HepG2 (cell line): ENCODE measurements around the gene ARL6IP4. TPM values are rescaled to one million over a fixed set of nuclear protein-coding genes. Genes with fewer than 3 reads are reported as not detected.

Experiments used
- AHR ChIP-seq: IDR thresholded peaks from 2 replicates; pipeline ENCODE4 v1.6.1; 2018; ENCODE audit warnings: missing genetic modification reagents, missing compliant biosample characterization
- AKAP8 ChIP-seq: sonication (generic); formaldehyde crosslinking; IDR thresholded peaks from 2 replicates; pipeline ENCODE4 v1.5.1; 2020; ENCODE audit warnings: mild to moderate bottlenecking, missing genetic modification reagents
- CENPT ChIP-seq: sonication (generic); formaldehyde crosslinking; IDR thresholded peaks from 2 replicates; pipeline ENCODE4 v1.8.0; 2022; ENCODE audit warnings: low read depth, mild to moderate bottlenecking, moderate library complexity, missing genetic modification reagents
- EED ChIP-seq: sonication (generic); formaldehyde crosslinking; IDR thresholded peaks from 2 replicates; pipeline ENCODE4 v1.5.0; 2020; ENCODE audit warnings: mild to moderate bottlenecking, missing genetic modification reagents
- GLI4 ChIP-seq: sonication (generic); formaldehyde crosslinking; IDR thresholded peaks from 2 replicates; pipeline ENCODE4 v1.5.1; 2020; ENCODE audit warnings: missing genetic modification reagents, mild to moderate bottlenecking, moderate library complexity, borderline replicate concordance
- HIVEP1 ChIP-seq: sonication (generic); formaldehyde crosslinking; IDR thresholded peaks from 2 replicates; pipeline ENCODE4 v1.4.0; 2020; ENCODE audit warnings: mild to moderate bottlenecking, missing genetic modification reagents
- HNF4A ChIP-seq: sonication (generic); formaldehyde crosslinking; IDR thresholded peaks from 2 replicates; pipeline ENCODE4 v1.4.0; 2020; ENCODE audit warnings: missing genetic modification reagents
- NFIB ChIP-seq: sonication (generic); formaldehyde crosslinking; IDR thresholded peaks from 2 replicates; pipeline ENCODE4 v1.9.0; 2021; ENCODE audit warnings: missing genetic modification reagents, mild to moderate bottlenecking, borderline replicate concordance
- NFKB2 ChIP-seq: sonication (generic); formaldehyde crosslinking; IDR thresholded peaks from 2 replicates; pipeline ENCODE4 v1.4.0; 2020; ENCODE audit warnings: missing genetic modification reagents, borderline replicate concordance
- NR2C2 ChIP-seq: sonication (generic); formaldehyde crosslinking; IDR thresholded peaks from 2 replicates; pipeline ENCODE4 v1.4.0; 2020; ENCODE audit warnings: missing genetic modification reagents, mild to moderate bottlenecking, moderate library complexity, borderline replicate concordance
- NRL ChIP-seq: sonication (generic); formaldehyde crosslinking; IDR thresholded peaks from 2 replicates; pipeline ENCODE4 v1.5.0; 2020; ENCODE audit warnings: missing genetic modification reagents, mild to moderate bottlenecking, moderate library complexity, borderline replicate concordance
- RARA ChIP-seq: IDR thresholded peaks from 2 replicates; pipeline ENCODE4 v1.6.1; 2016; ENCODE audit warnings: missing genetic modification reagents, missing compliant biosample characterization
- SMAD1 ChIP-seq: sonication (generic); formaldehyde crosslinking; IDR thresholded peaks from 2 replicates; pipeline ENCODE4 v1.4.0; 2020; ENCODE audit warnings: missing genetic modification reagents, low read depth, mild to moderate bottlenecking, borderline replicate concordance
- SOX13 ChIP-seq, 3 experiments: fragments of 450-650 bp in 1 of 3; sonication (generic) in 1 of 3; formaldehyde crosslinking in 1 of 3; IDR thresholded peaks in 2 of 3; conservative IDR thresholded peaks in 1 of 3; 2 replicates each; pipeline versions ENCODE4 v1.5.0 to v1.6.1; 2016 to 2020; ENCODE audit warnings: antibody characterized with exemption in 1 of 3, mild to moderate bottlenecking in 1 of 3, missing compliant biosample characterization in 1 of 3, missing genetic modification reagents in 1 of 3, moderate library complexity in 1 of 3
- TAF1 ChIP-seq: sonication (generic); formaldehyde crosslinking; IDR thresholded peaks from 2 replicates; pipeline ENCODE4 v1.4.0; 2020; ENCODE audit warnings: missing genetic modification reagents
- TCF7 ChIP-seq: sonication (generic); IDR thresholded peaks from 2 replicates; pipeline ENCODE4 v1.6.1; 2016; ENCODE audit warnings: antibody characterized with exemption, low read depth
- YEATS4 ChIP-seq: sonication (generic); formaldehyde crosslinking; IDR thresholded peaks from 2 replicates; pipeline ENCODE4 v1.4.0; 2020; ENCODE audit warnings: missing genetic modification reagents, borderline replicate concordance
- ZNF337 ChIP-seq: sonication (generic); formaldehyde crosslinking; IDR thresholded peaks from 2 replicates; pipeline ENCODE4 v1.5.1; 2020; ENCODE audit warnings: missing genetic modification reagents, low read depth, mild to moderate bottlenecking, borderline replicate concordance
- ZNF354B ChIP-seq: sonication (generic); formaldehyde crosslinking; IDR thresholded peaks from 2 replicates; pipeline ENCODE4 v1.8.0; 2022; ENCODE audit warnings: mild to moderate bottlenecking, missing genetic modification reagents
- ZNF564 ChIP-seq: sonication (generic); formaldehyde crosslinking; IDR thresholded peaks from 2 replicates; pipeline ENCODE4 v1.8.1; 2023; ENCODE audit warnings: mild to moderate bottlenecking, missing genetic modification reagents
- ZNF619 ChIP-seq: sonication (generic); formaldehyde crosslinking; IDR thresholded peaks from 2 replicates; pipeline ENCODE4 v1.4.0; 2020; ENCODE audit warnings: mild to moderate bottlenecking, missing genetic modification reagents
- ZNF652 ChIP-seq: IDR thresholded peaks from 2 replicates; pipeline ENCODE4 v1.6.1; 2016; ENCODE audit warnings: low read depth, borderline replicate concordance
- ZNF737 ChIP-seq: sonication (generic); formaldehyde crosslinking; IDR thresholded peaks from 2 replicates; pipeline ENCODE4 v1.5.0; 2020; ENCODE audit warnings: missing genetic modification reagents, mild to moderate bottlenecking, borderline replicate concordance
- ZNF839 ChIP-seq: sonication (generic); formaldehyde crosslinking; IDR thresholded peaks from 2 replicates; pipeline ENCODE4 v1.4.0; 2020; ENCODE audit warnings: missing genetic modification reagents, mild to moderate bottlenecking, borderline replicate concordance
- polyA plus RNA-seq, 8 experiments: library from polyadenylated mRNA; depleted of rRNA in 3 of 8; stranded (reverse) in 7 of 8; unstranded in 1 of 8; fragments of >200 nt; fragmentation: Illumina TruSeq in 4 of 8; extraction: Trizol in 4 of 8; gene quantifications; 2 replicates each; pipeline versions ENCODE4 v1.2.1 to v1.2.3, GENCODE V29; 2011 to 2016; ENCODE audit warnings: low read depth in 4 of 8, missing spikeins in 1 of 8, mixed read lengths in 1 of 8; ENCODE audit not compliant: insufficient read depth in 1 of 8
- total RNA-seq, 5 experiments: library from RNA; depleted of rRNA; stranded (reverse); fragments of >200 nt; fragmentation: Illumina TruSeq; extraction: Trizol; gene quantifications; 2 replicates each; pipeline ENCODE4 v1.2.3, GENCODE V29; 2016; ENCODE audit warnings: low read depth in 1 of 5

ARL6IP4 gene
- total and polyA plus RNA-seq, 2 of the 13 experiments (the other 11 are each of a cell fraction or from before 2014, with no cell fraction given) = 155 to 220 TPM

DNA sequence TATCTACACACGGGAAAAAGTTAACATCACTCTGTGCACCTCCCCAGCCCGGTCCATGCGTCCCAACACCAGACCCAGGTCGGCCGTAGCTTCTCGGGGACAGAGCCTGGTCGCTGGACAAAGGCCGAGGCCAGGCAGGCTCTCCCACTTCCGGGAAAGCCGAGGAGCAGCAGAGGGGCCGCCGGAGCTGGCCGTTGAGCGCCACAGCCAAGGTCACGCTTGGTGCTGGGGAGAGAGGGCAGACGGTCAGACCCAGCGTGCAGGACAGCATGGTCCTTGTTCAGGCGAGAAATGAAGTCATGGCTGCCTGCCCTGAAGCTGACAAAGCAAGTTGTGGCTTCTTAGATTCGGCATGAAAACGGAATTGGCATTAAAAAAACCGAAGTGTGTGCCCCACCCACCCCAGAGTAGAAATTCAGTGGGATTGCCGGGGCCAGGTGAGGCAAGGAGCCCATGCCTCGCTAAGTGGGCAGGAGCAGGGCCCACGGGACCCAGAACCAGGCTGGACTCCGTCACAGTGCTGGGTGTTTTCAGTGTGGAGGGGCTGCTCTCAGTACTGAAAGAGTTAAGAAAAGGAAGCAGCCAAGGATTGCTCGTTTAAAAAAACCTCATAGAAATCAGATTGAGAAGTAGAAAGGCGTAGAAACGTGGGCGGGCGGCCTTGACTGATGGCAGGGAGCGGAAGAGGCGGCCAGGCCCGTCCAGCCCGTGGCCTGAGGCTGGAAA, 4.3 kb downstream of the ARL6IP4 start (continued):
- TF ChIP-seq YEATS4 (peak; percentile 83), ZNF839 (no peak), RARA (CRISPR knock-in tag) (peak; percentile 93), ZNF564 (CRISPR knock-in tag) (no peak), AHR (CRISPR knock-in tag) (0 out of 2 replicates have a peak, but pooled peaks have one; percentile 32), HIVEP1 (peak; percentile 86), ZNF619 (CRISPR knock-in tag) (no peak), CENPT (CRISPR knock-in tag) (no peak), NFIB (no peak), EED (CRISPR knock-in tag) (no peak), ZNF737 (CRISPR knock-in tag) (no peak), NFKB2 (CRISPR knock-in tag) (peak; percentile 76; the same call in 1 of the 2 replicates), SMAD1 (CRISPR knock-in tag) (no peak), NRL (CRISPR knock-in tag) (no peak; the same call in 1 of the 2 replicates), HNF4A (CRISPR knock-in tag) (peak; percentile 77), TCF7 (no peak), GLI4 (no peak), NR2C2 (peak; percentile 72), ZNF652 (CRISPR knock-in tag) (peak; percentile 54; the same call in 1 of the 2 replicates), AKAP8 (CRISPR knock-in tag) (peak; percentile 86), TAF1 (CRISPR knock-in tag) (peak; percentile 66), SOX13 (IDR thresholded peaks at IDR 0.05) (no peak), SOX13 (CRISPR knock-in tag; conservative IDR thresholded peaks at IDR 0.05 in 1 of 2, IDR thresholded peaks at IDR 0.05 in 1 of 2) (peak in 1 of 2 experiments; percentile 55; a peak in 1 of 4 replicates), ZNF354B (CRISPR knock-in tag) (peak; percentile 71; the same call in 1 of the 2 replicates), ZNF337 (CRISPR knock-in tag) (peak; percentile 45; the same call in 1 of the 2 replicates)
